Nephron progenitor cell (in vitro differentiated cells): ENCODE data around the gene GRIK4.

Experiments used
- DNase-seq: peaks from one replicate; pipeline ENCODE4 v3.0.0; 2021
- H3K27ac Mint-ChIP-seq: 2 replicates; pipeline ENCODE4 v1.8.0; 2021; ENCODE audit warnings: mild to moderate bottlenecking, moderate library complexity, mixed read lengths
- H3K27me3 Mint-ChIP-seq: 2 replicates; pipeline ENCODE4 v1.8.0; 2021; ENCODE audit warnings: mild to moderate bottlenecking, low read depth, mixed read lengths; ENCODE audit not compliant: poor library complexity
- H3K36me3 Mint-ChIP-seq: 2 replicates; pipeline ENCODE4 v1.8.0; 2021; ENCODE audit warnings: low read depth, mixed read lengths
- H3K4me1 Mint-ChIP-seq: 2 replicates; pipeline ENCODE4 v1.8.0; 2021; ENCODE audit warnings: mixed read lengths
- H3K4me3 Mint-ChIP-seq: 2 replicates; pipeline ENCODE4 v1.8.0; 2021; ENCODE audit warnings: mild to moderate bottlenecking, moderate library complexity, mixed read lengths
- H3K9me3 Mint-ChIP-seq: 2 replicates; pipeline ENCODE4 v1.8.0; 2021; ENCODE audit warnings: mild to moderate bottlenecking, moderate library complexity, mixed read lengths
- TF ChIP-seq, protein P1 (sequence below): fragments of 200-600 bp; sonication (generic); IDR thresholded peaks from 2 replicates; pipeline ENCODE4 v1.5.0; 2021; ENCODE audit warnings: antibody characterized with exemption

GRIK4 gene

DNA sequence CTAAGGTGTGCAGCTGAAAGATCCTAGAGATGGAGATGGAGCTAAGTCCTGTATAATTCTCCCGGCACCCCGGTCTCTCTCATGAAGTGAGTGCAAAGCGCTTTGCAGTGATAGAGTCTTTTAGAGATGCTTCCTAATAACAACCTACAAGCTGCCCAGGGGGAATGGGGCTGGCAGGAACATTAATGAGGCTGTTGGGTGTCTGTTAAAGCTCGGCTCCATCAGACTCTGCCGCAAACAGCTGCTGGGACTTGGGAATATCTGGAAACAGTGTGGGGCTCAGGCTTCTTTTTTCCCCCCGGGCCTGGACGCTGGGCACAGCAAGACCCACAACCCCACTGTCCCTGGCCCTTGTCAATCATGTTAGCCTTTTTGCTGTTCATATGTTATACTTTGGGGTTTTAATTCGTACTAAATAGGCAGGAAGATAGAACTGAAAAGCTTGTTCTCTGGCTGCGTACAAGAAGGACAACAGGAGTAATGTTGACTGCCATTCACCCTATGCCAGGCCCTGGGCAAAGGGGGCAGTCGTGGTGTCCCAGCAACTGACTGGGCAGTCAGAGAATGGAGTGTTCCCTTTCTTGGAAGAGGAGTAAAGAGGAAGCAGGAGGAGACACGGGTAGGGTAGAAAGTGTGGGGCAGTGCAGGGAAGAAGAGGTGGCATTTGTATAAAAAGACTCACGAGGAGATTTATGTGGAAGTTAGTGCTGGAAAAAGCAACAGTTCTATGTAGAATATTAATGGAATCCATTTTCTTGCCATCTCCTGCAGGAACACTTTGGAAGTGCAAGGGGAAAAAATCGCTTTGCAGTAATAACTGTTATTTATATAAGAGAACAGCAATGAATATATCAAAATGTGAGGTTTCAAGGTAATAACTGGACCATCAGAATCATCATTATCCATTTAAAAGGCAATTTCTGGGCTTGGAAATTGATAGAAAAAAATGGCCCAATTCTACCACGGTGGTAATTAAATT, 232.8 kb downstream of the GRIK4 start:
- Mint-ChIP-seq H3K9me3 (no peaks in the 10 kb centered on the region), H3K36me3 (no peaks in the 10 kb centered on the region), H3K27ac (no peak overlapping the region), H3K4me1 (peaks cover 32% of the 10 kb centered on the region), H3K27me3 (peaks cover 15% of the 10 kb centered on the region), H3K4me3 (no peak overlapping the region)
- TF ChIP-seq, protein P1, sequence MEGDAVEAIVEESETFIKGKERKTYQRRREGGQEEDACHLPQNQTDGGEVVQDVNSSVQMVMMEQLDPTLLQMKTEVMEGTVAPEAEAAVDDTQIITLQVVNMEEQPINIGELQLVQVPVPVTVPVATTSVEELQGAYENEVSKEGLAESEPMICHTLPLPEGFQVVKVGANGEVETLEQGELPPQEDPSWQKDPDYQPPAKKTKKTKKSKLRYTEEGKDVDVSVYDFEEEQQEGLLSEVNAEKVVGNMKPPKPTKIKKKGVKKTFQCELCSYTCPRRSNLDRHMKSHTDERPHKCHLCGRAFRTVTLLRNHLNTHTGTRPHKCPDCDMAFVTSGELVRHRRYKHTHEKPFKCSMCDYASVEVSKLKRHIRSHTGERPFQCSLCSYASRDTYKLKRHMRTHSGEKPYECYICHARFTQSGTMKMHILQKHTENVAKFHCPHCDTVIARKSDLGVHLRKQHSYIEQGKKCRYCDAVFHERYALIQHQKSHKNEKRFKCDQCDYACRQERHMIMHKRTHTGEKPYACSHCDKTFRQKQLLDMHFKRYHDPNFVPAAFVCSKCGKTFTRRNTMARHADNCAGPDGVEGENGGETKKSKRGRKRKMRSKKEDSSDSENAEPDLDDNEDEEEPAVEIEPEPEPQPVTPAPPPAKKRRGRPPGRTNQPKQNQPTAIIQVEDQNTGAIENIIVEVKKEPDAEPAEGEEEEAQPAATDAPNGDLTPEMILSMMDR: peak; percentile 11
- DNase-seq: no peak

GRCh38 chr11:120746376-120746775, 234.8 kb downstream of the GRIK4 start:
- H3K4me1 Mint-ChIP-seq: peaks cover 42% of the 10 kb centered on the region
- H3K4me3 Mint-ChIP-seq: no peak overlapping the region
- no peaks in the 10 kb centered on the region for H3K9me3 Mint-ChIP-seq
- H3K27ac Mint-ChIP-seq: peak overlapping the region; percentile 11
- TF ChIP-seq, protein P1: no peak
- H3K27me3 Mint-ChIP-seq: peaks cover 20% of the 10 kb centered on the region
- DNase-seq: no peak
- no peaks in the 10 kb centered on the region for H3K36me3 Mint-ChIP-seq

GRCh38 chr11:120746836-120747609, 235.5 kb downstream of the GRIK4 start:
- Mint-ChIP-seq H3K4me1 (peaks cover 42% of the 10 kb centered on the region), H3K9me3 (no peaks in the 10 kb centered on the region), H3K27ac (no peak overlapping the region), H3K36me3 (no peaks in the 10 kb centered on the region), H3K27me3 (peaks cover 20% of the 10 kb centered on the region), H3K4me3 (no peak overlapping the region)
- TF ChIP-seq, protein P1: no peak
- DNase-seq: no peak

DNA sequence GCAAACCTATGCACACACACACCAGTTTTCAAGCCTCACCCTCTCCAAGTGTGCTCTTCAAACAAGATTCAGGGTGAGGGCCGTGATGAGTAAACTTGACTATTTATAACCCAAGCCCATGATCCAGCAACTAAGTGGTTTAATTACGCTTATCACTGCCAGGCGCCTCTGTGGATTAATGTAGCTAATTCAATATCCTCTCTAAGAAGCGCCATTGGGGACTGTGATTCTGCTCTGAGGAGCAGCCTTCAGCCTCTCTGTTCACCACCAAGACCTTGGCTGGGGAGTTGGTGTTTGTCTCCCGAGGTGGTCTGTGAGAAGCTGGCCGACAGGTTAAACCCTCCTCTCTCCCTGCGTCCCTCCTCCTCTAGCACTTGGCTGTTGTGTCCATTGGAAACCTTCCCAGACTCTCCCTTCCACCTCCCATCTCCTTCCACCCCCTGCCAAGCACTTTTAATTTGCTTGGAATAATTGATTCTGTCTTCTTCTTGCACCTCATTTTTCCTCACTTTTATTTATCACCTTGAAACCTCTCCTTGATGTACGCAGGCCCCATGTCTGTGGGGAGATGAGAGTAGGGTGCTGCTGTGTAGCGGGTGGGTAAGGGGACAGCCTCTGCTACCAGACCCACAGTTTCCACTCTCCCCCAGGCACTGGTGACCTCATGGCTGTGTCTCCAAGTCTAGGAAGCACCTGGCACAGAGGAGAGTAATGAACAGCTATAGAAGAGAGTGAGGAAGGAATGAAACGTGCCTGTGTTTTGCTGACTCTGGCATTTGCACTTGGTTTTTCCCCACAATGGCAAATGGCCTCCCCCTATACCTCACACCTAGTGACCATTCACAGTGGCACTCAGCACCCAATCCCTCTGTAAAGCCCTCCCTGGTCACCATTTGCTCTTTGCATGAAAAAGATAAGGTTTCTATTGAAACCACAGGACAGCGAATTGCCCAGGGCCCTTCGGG, 236.6 kb downstream of the GRIK4 start:
- no peak overlapping the region for H3K27ac Mint-ChIP-seq
- peaks cover 45% of the 10 kb centered on the region for H3K4me1 Mint-ChIP-seq
- no peaks in the 10 kb centered on the region for H3K9me3 Mint-ChIP-seq
- TF ChIP-seq, protein P1: no peak
- H3K36me3 Mint-ChIP-seq: no peaks in the 10 kb centered on the region
- H3K4me3 Mint-ChIP-seq: no peak overlapping the region
- H3K27me3 Mint-ChIP-seq: peaks cover 20% of the 10 kb centered on the region
- no peak for DNase-seq

GRCh38 chr11:120749395-120749794, 237.8 kb downstream of the GRIK4 start:
- H3K9me3 Mint-ChIP-seq: no peaks in the 10 kb centered on the region
- no peak overlapping the region for H3K4me3 Mint-ChIP-seq
- no peak for DNase-seq
- no peak overlapping the region for H3K27ac Mint-ChIP-seq
- no peaks in the 10 kb centered on the region for H3K36me3 Mint-ChIP-seq
- TF ChIP-seq, protein P1: no peak
- H3K27me3 Mint-ChIP-seq: peaks cover 11% of the 10 kb centered on the region
- H3K4me1 Mint-ChIP-seq: peaks cover 45% of the 10 kb centered on the region
